Stomach (tissue), 9 donors: ENCODE measurements around the gene ADM5. TPM values are rescaled to one million over a fixed set of nuclear protein-coding genes. Genes with fewer than 3 reads are reported as not detected.

Experiments
- DNase-seq, 2 donors: peaks; one replicate each; pipeline versions ENCODE4 v3.0.0 to v3.0.0-alpha.2; 2013 to 2019
- H3K27ac ChIP-seq, 5 donors: fragments of 200-600 bp in 4 of 5; sonication (generic) in 4 of 5; one replicate each; pipeline ENCODE4 v1.5.1; 2013 to 2019; ENCODE audit warnings: mild to moderate bottlenecking in 1 of 5, moderate library complexity in 1 of 5
- H3K27me3 ChIP-seq, 3 donors: fragments of 200-600 bp; sonication (generic); one replicate each; pipeline ENCODE4 v1.5.1; 2017 to 2019; ENCODE audit warnings: mixed run types in 1 of 3
- H3K36me3 ChIP-seq, 4 donors: fragments of 200-600 bp; sonication (generic); 1 replicate in 3 of 4; 2 replicates in 1 of 4; pipeline ENCODE4 v1.5.1; 2016 to 2019
- H3K4me1 ChIP-seq, 4 donors: fragments of 200-600 bp; sonication (generic); one replicate each; pipeline ENCODE4 v1.5.1; 2016 to 2019
- H3K4me3 ChIP-seq, 4 donors: fragments of 200-600 bp; sonication (generic) in 3 of 4; one replicate each; pipeline ENCODE4 v1.5.1; 2016 to 2019; ENCODE audit warnings: mild to moderate bottlenecking in 1 of 4
- H3K9me3 ChIP-seq, 4 donors: fragments of 200-600 bp; sonication (generic); one replicate each; pipeline ENCODE4 v1.5.1; 2016 to 2019
- CTCF ChIP-seq, 7 experiments: fragments of 450-650 bp in 4 of 7; fragments of 200-600 bp in 3 of 7; sonication (generic) in 3 of 7; IDR thresholded peaks; one replicate each; pipeline ENCODE4 v1.5.1; 2016 to 2019; ENCODE audit warnings: antibody characterized with exemption in 7 of 7, control low read depth in 2 of 7, mild to moderate bottlenecking in 1 of 7
- EP300 ChIP-seq: sonication (generic); formaldehyde crosslinking; IDR thresholded peaks from one replicate; pipeline ENCODE4 v1.6.1; 2017; ENCODE audit warnings: antibody characterized with exemption
- POLR2A ChIP-seq, 4 donors: fragments of 450-650 bp; IDR thresholded peaks; one replicate each; pipeline ENCODE4 v1.6.1; 2016; ENCODE audit warnings: antibody characterized with exemption in 4 of 4, control low read depth in 2 of 4, mild to moderate bottlenecking in 1 of 4, moderate library complexity in 1 of 4
- POLR2AphosphoS5 ChIP-seq, 3 donors: sonication (generic); formaldehyde crosslinking; IDR thresholded peaks; one replicate each; pipeline ENCODE4 v1.6.1; 2016; ENCODE audit warnings: antibody characterized with exemption in 3 of 3
- WGBS, 5 donors: extraction: QIAGEN DNeasy Blood & Tissue Kit in 3 of 5; methylation state at CpG; one replicate each; pipeline versions ENCODE4 v1.1.5 to v1.1.7; 2013 to 2018; 5-methylcytosine and 5-hydroxymethylcytosine counted together
- intact Hi-C: fragments of 100-400 bp; cut with DNase I; formaldehyde crosslinking; loops from one replicate; pipeline ENCODE4 v1.15.1; 2023; ENCODE audit warnings: low total_unique reads
- polyA plus RNA-seq, 3 donors: library from polyadenylated mRNA; stranded (reverse); fragments of 200-250 nt; gene quantifications; one replicate each; pipeline ENCODE4 v1.2.3, GENCODE V29; 2013
- total RNA-seq, 5 donors: library from RNA; depleted of rRNA; stranded (reverse); fragments of >200 nt; gene quantifications; one replicate each; pipeline versions ENCODE4 v1.1.0 to v1.2.3, GENCODE V29; 2014 to 2016
- donor health status: healthy with polysubstance abuse.
- donor health status: Bipolar disorder and iron deficiency.
- donor health status: healthy.

Gene ADM5
- total and polyA plus RNA-seq, 8 donors, result 0.61 to 2.5 (median 1.1) TPM; not detected in 3

- Histone ChIP-seq H3K4me3 (peak overlapping the region; percentile 71 to 98 (median 88)), H3K4me1 (peaks cover 32 to 79% (median 70%) of the 10 kb centered on the region in 4 donors), H3K27ac (peak overlapping the region; percentile 91 to 100 (median 97)), H3K27me3 (no peaks in the 10 kb centered on the region), H3K9me3 (no peaks in the 10 kb centered on the region), H3K36me3 (peaks cover 25 to 31% (median 27%) of the 10 kb centered on the region in 4 donors)
- intact Hi-C loops, result no loop called here
- no peak for TF ChIP-seq CTCF (IDR thresholded peaks at IDR 0.05)
- TF ChIP-seq EP300, result no peak
- TF ChIP-seq POLR2A (IDR thresholded peaks at IDR 0.05), result no peak
- no peak for TF ChIP-seq POLR2AphosphoS5 (IDR thresholded peaks at IDR 0.05)
- WGBS, 5 donors, result 3 to 14% (median 8%) methylated on average over 4 to 5 of the region's 5 CpGs
- DNase-seq, result no peak
Measured at GRCh38 chr19:49642492-49643035, 46.8 kb upstream of the ADM5 start.

- TF ChIP-seq POLR2A (IDR thresholded peaks at IDR 0.05) (no peak), EP300 (no peak)
- no peak overlapping the region for H3K27ac ChIP-seq
- H3K4me1 ChIP-seq, result peaks cover 23 to 70% (median 61%) of the 10 kb centered on the region in 4 donors
- no peaks in the 10 kb centered on the region for H3K27me3 ChIP-seq
- 53 to 69% (median 67%) methylated on average over 2 of the region's 2 CpGs for WGBS, 5 donors
- DNase-seq, result no peak
- intact Hi-C loops, result no loop called here
- H3K36me3 ChIP-seq, result peaks cover 28 to 40% (median 35%) of the 10 kb centered on the region in 4 donors
- peak overlapping the region in 1 of 4 donors; percentile 98 for H3K4me3 ChIP-seq
- no peaks in the 10 kb centered on the region for H3K9me3 ChIP-seq
Measured at GRCh38 chr19:49643466-49643865, 45.9 kb upstream of the ADM5 start.

GRCh38 chr19:49645592-49645991, 43.8 kb upstream of the ADM5 start:
- H3K4me1 ChIP-seq, result peaks cover 14 to 55% (median 47%) of the 10 kb centered on the region in 4 donors

GRCh38 chr19:49645995-49646394, 43.4 kb upstream of the ADM5 start:
- H3K4me3 ChIP-seq, result no peak overlapping the region
- no peaks in the 10 kb centered on the region for H3K27me3 ChIP-seq
- no peak for DNase-seq
- TF ChIP-seq CTCF (IDR thresholded peaks at IDR 0.05) (no peak), POLR2A (IDR thresholded peaks at IDR 0.05) (no peak), POLR2AphosphoS5 (IDR thresholded peaks at IDR 0.05) (no peak), EP300 (no peak)
- peaks cover 44 to 66% (median 61%) of the 10 kb centered on the region in 4 donors for H3K36me3 ChIP-seq
- H3K9me3 ChIP-seq, result no peaks in the 10 kb centered on the region
- WGBS, 5 donors, result 89 to 95% (median 92%) methylated on average over 13 of the region's 13 CpGs
- no peak overlapping the region for H3K27ac ChIP-seq
- intact Hi-C loops, result no loop called here
- H3K4me1 ChIP-seq, result peaks cover 14 to 54% (median 46%) of the 10 kb centered on the region in 4 donors

More at GRCh38 chr19:49645592-49645991, 43.8 kb upstream of the ADM5 start:
- TF ChIP-seq POLR2A (IDR thresholded peaks at IDR 0.05) (no peak), EP300 (no peak), POLR2AphosphoS5 (IDR thresholded peaks at IDR 0.05) (no peak)
- Histone ChIP-seq H3K36me3 (peaks cover 42 to 61% (median 57%) of the 10 kb centered on the region in 4 donors), H3K9me3 (no peaks in the 10 kb centered on the region), H3K4me3 (no peak overlapping the region), H3K27ac (no peak overlapping the region), H3K27me3 (no peaks in the 10 kb centered on the region)
- DNase-seq, result no peak
- intact Hi-C loops, result no loop called here
- WGBS, 5 donors, result 84 to 94% (median 93%) methylated on average over 10 to 11 of the region's 11 CpGs

GRCh38 chr19:49646586-49646985, 42.8 kb upstream of the ADM5 start:
- no peak for DNase-seq
- 91 to 95% (median 92%) methylated on average over 16 to 17 of the region's 17 CpGs for WGBS, 5 donors
- no peak overlapping the region for H3K4me3 ChIP-seq
- H3K27ac ChIP-seq, result no peak overlapping the region
- peaks cover 50 to 71% (median 67%) of the 10 kb centered on the region in 4 donors for H3K36me3 ChIP-seq
- TF ChIP-seq CTCF (IDR thresholded peaks at IDR 0.05) (no peak), POLR2AphosphoS5 (IDR thresholded peaks at IDR 0.05) (no peak), EP300 (no peak), POLR2A (IDR thresholded peaks at IDR 0.05) (no peak)
- H3K9me3 ChIP-seq, result no peaks in the 10 kb centered on the region
- H3K27me3 ChIP-seq, result no peaks in the 10 kb centered on the region
- peaks cover 14 to 50% (median 40%) of the 10 kb centered on the region in 4 donors for H3K4me1 ChIP-seq
- intact Hi-C loops, result no loop called here
